ENCODE measurements around the gene LSM3.
"Not testable (repeated sequence)": the region's sequence is repeated elsewhere in the genome, so short reads cannot be mapped to it uniquely, and the experiment has no call there.

The LSM3 gene

DNA sequence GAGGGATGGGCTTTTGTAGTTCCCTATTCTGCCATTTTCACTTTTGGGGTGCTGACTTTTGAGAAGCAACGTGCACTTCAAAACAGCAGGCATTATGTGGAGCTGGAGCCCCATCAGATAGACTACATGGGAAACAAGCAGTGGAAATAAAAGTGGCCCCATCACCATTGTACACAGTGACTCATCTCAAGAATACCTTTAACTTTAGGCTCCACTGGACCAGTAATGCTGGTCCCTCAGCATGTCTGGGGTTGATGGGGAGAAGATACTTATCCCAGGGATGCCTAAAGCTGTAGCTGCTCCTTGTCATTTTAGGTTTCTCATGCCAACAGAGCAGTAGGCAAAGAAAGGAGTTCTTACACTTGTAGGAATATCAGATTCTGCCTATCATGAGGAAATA is 45.0 kb downstream of the LSM3 start:
- DNase-seq: no peak

DNA sequence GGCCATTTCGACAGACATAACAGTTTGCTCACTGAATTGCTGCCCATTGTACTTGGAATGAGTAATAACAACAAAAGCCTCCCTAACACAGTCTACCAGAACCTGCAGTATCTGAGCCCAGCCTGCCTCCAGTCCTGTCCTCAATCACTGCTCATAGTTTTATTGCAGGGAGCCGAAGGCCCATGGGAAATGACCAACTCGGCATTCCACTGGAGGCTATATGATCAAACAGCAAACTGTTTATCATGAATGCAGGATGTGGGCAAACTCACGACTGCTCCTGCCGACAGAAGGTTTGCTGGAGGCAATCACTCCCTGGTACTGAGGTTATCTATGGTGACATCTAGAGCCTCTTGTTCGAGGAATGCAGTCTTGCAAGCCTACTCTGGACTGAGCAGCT is 46.3 kb downstream of the LSM3 start:
- DNase-seq: no peak

DNA sequence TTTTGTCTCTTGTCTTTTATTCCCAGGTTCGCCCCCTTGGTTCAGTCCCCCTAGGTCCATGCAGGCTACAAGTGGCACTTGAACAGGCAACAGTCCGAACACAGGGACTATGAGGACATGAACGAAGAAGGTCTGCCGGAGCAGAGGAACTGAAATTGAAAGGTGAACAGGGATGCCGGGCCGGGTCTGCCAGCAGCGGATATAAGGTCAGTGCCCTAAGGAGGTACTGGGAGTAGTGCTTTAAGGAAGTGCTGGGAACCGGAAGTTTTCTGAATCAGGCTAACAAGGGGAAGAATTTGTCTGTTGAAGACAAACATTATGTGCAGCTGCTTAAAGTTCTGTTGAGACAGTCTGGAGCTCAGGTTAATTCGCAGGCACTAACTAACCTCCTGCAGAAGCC is 46.8 kb downstream of the LSM3 start:
- DNase-seq: no peak

DNA sequence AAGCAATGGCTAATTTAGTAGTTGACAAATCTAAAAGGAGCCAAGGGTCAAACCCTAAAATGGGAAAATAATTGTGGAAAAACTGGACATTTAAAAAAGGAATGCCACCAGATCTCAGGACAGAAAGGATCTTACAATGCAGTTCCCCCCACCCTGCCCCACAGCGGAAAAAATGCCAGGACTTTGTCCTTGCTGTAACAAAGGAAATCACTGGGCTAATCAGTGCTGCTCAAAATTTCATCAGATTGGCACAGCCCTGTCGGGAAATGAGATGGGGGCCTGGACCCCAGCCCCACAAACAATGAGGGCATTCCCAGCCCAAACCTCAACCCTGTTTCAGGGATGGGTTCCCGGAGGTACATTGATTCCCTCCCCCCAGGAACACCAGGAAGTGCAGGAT is 47.7 kb downstream of the LSM3 start:
- not testable (repeated sequence) for DNase-seq

DNA sequence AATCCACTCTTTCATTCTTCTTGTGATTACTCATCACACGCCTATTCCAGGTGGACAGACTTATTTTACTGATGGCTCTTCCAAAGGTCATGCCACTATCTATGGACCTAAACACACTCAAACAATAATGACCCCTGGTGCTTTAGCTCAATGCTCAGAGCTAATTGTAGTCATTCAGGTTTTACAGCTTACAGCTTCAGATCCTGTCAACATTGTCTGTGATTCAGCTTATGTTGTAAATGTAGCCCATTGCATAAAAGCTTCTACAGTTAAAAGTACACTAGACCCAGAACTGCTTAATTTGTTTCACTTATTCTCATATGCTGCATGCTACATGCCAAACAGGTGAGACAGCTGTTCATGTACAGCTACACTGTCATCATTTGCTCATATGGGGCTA is 49.2 kb downstream of the LSM3 start:
- no peak for DNase-seq

DNA sequence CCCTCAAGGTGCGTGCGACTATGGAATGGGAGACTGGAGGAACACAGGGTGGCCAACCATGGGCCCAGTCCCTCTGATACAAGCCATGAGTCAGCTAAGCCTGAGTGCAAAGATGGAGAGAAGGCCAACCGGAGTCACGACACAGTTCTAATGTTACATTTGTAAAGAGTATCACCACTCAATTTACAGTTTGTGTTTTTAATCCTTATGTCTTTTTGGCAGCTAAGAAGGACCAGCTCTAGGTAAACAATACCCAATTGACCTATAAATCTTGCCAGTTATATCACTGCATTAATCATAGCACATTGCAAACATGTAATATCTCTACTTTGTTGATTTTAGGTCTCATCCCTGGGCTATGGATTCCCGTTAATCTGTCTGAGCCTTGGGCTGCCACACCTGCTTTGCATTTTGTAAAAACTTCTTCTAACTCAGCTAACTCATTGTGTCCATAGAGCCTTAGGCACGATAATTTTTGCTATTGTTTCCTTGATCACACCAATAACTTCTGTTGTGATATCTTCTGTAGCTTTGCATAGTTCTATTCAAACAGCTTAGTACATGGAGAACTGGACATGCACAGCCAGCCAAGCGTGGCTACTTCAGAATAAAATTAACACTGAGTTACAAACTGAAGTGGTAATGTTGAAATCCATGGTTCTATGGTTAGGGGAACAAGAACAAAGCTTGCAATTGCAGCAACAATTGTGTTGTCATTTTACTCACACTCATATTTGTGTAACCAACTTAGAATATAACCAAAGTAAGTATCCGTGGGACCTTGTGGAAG is 50.3 kb downstream of the LSM3 start:
- DNase-seq: no peak

DNA sequence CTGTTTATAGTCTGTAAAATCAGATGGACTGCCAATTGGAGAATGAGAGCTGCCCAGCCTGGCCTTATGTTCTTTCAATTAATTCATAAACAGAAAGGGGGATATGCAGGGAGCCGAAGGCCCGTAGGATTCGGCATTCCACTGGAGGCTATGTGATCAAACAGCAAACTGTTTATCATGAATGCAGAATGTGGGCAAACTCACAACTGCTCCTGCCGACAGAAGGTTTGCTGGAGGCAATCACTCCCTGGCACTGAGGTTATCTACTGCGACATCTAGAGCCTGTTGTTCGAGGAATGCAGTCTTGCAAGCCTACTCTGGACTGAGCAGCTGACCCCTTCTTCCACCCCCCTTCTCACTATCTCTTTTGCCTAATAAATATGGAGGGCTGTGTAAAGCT is 51.1 kb downstream of the LSM3 start:
- DNase-seq: not testable (repeated sequence)

DNA sequence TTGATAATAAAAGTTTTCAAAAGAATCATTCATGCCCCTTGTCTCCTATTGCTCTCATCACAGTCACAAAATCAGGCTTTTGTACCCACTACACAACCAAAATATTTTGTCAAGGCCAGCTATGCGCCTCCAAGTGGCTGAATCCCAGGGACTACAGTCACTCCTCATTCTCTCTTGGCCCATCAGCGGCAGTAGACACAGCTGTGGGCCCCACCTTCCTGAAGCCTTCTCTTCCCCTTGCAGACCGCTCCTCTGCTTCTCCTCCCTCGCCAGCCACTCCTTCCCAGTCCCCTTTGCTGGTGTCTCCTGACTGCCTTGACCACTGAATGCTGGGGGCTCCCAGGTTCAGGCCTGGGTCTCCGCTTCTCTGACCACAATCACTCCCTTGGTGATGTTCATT is 52.1 kb downstream of the LSM3 start:
- no peak for DNase-seq

DNA sequence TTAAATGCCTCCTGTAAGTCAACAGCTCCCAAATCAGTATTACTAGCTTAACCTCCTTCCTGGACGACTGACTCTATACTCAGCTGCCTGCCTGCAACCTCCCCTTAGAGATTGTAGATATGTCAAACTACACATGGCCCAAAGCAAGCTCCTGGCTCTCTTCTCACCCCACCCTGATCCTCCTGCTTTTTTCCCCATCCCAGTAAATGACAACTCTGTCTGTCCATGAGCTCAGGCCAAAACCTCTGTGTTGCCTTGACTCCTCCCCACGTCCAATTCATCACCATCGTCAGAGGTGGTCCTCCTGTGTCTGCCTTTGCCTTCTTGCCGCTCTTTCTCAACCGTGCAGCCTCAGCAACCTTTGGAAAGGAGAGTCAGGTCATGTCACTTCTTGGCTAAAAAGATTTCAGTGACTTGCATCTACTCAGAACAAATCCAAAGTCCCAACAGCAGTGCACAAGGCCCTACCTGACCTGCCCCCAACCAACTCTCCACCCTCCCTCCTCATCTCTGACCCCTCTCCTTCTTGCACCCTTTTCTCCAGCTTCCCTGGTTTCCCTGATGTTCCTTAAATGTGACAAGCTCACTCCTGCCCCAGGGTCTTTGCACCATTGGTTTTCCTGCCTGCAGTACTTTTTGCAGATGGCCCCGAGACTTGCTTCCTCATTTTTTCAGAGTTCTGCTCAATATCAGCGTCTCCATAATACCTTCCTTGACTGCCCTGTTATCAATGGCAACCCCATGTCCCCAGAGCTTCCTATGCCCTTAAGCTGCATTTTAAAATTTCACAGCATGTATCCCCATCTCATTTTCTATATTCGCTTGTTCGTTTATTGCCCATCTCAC is 52.8 kb downstream of the LSM3 start:
- no peak for DNase-seq

DNA sequence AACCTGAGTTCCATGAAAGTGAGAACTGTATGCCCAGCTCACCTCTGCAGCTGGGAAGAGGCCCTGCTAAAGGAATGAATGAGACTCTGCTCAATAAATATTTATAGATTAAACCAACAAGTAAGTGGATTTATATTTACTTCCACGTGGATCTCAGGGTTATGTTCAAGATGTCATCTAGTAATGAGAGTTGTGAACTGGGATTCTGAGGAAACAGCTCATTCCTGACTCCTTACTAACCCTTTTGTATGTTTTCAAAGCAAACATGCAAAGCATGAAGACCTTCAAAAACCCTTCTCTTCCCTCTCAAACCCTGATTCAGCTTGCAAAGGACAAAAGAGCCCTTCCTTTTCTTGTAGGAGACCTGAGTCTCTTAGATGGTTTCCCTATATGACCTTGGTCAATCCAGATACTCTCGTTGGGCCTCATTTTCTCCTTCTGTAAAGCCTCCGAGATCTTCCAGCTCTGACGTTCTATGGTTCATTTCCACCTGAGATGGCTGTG is 53.4 kb downstream of the LSM3 start:
- DNase-seq: no peak

DNA sequence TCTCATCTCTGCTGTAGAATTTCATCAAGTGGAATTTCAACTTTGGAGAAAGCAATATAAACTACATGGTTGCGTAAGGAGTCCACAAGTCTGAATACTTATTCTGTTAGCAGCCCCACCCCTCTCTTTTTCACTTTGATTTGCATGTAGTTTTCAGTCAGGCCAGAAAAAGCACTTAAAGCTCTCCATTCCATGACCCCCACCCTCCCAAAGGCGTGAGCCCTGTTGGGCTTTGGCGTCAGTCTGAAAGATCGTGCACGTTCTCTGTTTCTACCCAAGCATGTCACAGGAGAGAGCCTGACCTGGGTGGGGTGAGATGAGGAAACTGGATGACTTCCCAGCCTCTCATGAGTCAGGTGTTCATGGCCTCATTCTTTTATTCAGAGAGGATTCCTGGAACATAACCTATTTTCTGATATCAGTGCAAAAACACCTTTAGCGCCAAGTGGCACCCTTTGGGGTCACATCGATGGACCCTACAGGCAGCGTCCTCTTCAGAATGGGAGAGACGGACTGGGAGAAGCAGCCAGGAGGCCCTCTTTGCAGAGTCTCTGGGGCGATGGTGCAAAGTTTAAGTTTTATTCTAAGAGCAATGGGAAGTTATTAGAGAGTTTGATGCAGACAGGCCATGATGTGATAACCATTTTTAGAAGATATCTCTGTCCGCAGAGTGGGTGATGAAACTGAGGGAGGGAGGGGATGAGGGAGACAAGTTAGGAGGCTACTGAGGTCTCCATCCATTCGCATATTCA is 55.8 kb downstream of the LSM3 start:
- DNase-seq: no peak

DNA sequence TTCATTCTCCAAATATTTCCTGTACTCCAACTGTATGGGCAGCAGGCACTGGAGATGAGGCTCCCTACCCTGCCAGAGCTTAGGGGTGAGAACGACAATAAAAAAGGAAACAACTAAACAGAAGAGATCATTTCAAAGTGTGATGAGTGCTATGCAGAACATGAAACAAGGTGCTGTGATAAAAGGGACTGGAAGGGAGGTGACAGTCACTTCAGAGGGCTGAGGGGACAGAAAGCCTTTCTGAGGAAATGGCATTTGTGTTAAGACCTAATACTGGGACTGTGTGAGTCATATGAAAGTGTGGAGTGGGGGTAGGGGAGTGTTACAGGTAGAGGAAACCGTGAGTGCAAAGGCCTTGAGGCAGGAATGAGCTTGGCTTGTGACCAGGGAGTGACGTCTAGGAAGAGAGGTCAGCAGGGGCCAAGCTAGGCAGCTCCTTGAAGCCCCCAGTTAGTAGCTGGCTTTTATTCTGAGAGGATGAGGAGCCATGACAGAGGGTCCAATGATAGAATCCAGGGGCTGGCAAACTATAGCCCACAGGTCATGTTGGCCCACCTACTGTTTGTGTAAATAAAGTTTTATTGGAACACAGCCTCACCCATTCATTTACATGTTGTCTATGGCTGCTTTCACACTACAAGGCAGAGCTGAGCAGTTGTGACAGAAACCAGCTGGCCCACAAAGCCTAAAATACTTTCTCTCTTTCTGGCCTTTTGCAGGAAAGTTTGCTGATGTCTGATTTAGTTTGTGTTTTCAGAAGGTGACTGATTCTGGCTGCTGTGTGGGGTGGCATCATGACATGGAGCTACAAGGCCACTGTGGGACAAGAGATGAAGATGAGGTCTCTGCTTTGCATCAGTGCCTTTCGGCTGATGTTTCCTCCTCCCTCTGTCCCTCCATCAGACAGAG is 56.6 kb downstream of the LSM3 start:
- DNase-seq: no peak

DNA sequence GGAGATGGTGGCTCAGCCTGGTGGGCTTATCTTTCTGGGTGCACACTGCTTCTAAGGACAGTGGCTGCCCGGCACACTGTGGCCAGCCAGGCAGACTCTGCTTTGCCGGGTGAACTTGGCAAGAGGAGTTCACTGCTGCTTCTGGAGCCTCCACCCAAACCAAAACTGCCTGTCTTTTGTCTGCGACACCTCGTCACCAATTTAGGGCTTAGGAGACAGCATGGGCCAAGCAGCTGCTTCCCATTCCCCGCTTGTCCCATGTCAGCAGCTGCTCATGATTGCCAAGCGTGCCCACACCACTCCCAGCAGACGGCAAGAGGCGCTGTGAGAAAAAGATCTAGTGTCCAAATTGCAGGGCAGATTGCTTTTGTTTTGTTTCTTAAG is 57.3 kb downstream of the LSM3 start:
- DNase-seq: no peak

DNA sequence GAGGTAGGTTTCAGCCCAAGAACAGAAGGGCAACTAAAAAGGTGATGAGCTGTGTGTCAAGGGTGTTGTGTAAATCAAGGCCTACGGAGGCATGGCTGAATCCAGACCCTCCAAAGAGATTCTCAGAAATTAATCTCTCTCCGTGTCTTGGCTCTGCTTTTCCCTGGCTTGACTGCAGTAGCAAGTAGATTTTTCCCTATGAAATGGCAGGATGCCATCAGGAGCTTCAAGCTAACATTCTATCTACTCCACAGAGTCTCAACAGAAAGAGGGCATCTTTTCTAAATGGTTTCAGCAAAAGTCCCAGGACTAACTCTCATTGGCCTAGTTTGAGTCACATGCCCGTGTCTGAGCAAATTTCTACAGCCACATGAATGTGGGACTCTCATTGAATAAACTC is 58.3 kb downstream of the LSM3 start:
- no peak for DNase-seq

DNA sequence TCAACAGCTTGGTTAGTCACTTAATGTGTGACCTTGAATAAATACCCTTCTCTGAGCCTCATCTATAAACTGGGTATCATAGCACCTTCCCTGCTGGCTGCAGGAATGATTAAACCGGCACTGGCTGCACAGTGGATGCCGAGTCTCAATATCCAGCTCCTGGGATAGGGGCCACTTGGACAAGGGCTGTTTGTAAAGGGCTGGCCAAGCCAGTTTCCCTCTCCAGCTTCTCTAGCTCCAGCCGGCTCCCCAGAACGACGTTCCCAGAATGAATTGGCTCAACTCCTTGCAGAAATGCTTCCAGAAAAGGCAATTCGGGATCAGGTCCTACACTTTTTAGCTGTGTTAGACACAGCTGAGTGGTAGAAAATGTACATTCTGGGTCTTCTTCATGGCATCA is 58.8 kb downstream of the LSM3 start:
- DNase-seq: no peak

DNA sequence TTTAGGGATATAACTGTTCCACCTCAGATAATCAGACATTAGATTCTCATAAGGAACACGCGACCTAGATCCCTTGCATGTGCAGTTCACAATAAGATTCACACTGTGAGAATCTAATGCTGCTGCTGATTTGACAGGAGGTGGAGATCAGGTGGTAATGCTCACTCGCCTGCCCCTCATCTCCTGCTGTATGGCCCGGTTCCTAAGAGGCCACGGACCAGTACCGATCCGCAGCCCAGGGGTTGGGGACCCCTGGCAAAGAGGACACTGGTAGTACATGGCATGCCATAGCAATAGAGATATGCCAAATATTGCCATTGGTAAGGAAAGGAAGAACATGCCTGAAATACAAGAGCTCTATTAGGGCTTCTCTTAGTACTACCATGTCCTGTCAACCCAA is 59.7 kb downstream of the LSM3 start:
- DNase-seq: no peak

DNA sequence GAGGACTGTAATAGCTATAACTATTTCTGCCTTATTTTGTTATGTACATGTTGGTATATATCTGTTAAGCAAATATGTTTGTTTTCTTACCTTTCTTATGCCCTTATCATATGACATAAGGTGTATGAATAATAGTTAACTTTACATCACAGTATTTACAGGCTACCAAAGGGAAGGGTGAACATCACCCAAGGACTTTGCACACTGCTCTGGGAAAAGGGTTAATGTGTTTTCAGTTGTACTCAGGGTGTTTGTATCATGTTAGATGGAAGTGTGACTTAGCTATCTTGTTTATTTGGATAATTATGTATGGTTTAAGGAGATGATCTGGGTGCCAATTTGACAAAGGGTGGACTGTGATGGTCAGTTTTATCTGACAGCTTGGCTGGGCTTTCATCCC is 60.3 kb downstream of the LSM3 start:
- DNase-seq: no peak

DNA sequence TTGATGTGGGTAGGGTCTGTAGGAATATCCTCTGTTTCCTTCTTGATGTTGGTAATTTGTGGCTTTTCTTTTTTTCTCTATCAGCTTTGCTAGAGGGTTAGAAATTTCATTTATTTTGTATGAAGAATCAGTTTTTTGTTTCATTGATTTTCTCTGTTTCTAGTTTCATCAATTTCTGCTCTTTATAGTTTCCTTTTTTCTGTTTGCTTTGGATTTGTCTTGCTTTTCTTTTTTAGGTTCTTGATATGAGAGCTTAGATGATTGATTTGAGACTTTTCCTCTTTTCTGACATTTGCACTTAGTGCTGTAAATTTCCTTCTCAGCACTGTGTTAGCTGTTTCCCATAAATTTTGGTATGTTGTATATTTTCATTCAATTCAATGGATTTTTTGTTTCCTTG is 61.3 kb downstream of the LSM3 start:
- no peak for DNase-seq

DNA sequence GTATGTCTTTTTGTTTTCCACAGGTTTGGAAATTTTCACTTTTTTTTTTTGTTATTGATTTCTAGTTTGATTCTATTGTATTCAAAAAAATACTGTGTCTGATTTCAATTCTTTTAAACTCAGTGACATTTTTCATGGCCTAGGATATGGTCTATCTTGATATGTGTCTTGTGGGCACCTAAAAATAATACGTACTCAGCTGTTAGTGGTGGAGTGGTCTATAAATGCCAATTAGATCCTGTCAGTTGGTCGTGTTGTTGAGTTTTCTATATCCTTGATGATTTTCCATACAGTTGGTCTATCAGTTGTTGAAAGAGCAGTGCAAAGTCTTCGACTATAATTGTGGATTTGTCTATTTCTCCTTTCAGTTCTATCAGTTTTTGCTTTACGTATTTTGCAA is 61.7 kb downstream of the LSM3 start:
- no peak for DNase-seq

DNA sequence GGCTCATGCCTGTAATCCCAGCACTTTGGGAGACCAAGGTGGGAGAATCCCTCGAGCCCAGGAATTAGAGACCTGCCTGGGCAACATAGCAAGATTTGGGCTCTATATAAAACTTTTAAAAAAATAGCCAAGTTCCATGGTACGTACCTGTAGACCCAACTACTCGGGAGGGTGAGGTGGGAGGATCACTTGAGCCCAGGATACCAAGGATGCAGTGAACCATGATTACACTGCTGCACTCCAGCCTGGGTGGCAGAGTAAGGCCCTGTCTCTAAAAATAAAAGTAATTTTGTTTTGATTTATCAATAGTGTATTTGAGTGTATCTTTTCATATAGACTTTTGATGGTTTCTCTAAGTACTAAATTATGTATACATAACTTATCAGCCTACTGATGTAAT is 63.1 kb downstream of the LSM3 start:
- DNase-seq: no peak

DNA sequence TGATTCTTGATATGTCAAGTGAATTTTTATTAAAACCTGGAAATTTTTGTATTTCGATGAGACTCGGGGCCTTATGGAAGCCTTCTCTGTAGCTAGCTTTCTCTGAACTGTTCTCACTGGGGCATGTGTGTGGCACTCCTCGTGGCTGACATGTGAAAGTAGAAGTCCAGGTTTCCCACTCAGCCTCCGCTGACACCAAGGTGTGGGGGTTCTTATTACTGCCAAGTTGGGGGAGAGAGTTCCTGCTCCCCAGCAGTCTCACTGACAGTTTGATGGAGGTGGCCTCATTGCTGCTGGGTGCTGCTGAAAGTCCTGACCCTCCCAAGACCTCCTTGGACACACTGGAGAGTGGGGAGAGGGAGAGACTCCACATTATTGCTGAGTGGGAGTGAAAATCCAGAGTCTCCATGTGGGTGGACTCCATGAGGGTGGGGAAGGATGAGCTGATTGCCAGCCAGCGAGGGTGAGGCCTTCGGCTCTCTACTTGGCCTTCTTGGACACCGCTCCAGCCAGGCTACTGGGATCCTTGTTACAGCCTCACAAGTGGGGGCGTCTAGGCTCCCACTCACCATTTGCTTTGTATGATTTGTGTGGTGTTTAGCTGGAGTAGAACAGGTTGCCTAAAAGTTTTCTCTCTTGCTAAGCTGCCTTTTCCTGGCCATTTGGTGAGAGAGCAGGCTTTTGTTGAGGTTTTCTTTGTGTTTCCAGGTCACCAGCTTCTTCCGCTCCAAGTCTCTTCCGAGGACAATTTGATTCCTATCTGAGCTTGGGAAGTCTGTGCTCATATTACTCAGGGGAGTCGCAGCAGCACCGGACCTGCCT is 64.1 kb downstream of the LSM3 start:
- no peak for DNase-seq

DNA sequence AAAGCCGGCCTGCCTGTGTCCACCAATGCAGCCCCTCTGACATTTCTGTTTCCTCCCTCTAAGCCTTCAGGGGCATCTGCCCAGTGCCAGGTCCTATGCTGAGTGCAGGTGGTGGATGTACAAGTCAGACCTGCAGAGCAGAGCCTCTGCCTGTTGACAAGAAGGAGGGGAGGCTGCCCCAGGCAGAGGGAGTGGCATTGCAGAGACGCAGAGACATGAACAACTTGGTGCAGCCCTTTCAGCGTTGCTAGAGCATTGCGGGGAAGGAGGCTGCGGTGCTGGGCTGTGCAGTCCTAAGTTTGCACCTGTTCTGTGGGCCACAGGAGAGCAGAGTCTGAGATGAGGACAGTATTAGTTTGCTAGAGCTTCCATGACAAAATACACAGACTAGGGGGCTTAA is 65.2 kb downstream of the LSM3 start:
- no peak for DNase-seq
